Stimulated activated memory B cell treated with anti-CD40 and anti-IgM and Interleukin-4, amounts not matched to agents 10 μg/mL and 1 μg/mL and 100 μg/mL, for 72 hours (primary cell): Measurements from ENCODE around the gene DLG2.
"Not testable (repeated sequence)": the region's sequence is repeated elsewhere in the genome, so short reads cannot be mapped to it uniquely, and the experiment has no call there.

Experiments used
- ATAC-seq: fragments of 150-1000 bp; cut with Tn5 transposase; 2 replicates; pipeline ENCODE4 v1.10.0; 2021
- H3K27ac Mint-ChIP-seq: one replicate; pipeline ENCODE4 v1.8.0; 2022; ENCODE audit warnings: mild to moderate bottlenecking, mixed read lengths
- H3K27me3 Mint-ChIP-seq: one replicate; pipeline ENCODE4 v1.8.0; 2022; ENCODE audit warnings: mixed read lengths
- H3K36me3 Mint-ChIP-seq: one replicate; pipeline ENCODE4 v1.8.0; 2022; ENCODE audit warnings: mixed read lengths
- H3K4me1 Mint-ChIP-seq: one replicate; pipeline ENCODE4 v1.8.0; 2022; ENCODE audit warnings: mixed read lengths
- H3K4me3 Mint-ChIP-seq: one replicate; pipeline ENCODE4 v1.8.0; 2022; ENCODE audit warnings: mild to moderate bottlenecking, moderate library complexity, mixed read lengths
- H3K9me3 Mint-ChIP-seq: one replicate; pipeline ENCODE4 v1.8.0; 2022; ENCODE audit warnings: mixed read lengths

DLG2 gene

DNA sequence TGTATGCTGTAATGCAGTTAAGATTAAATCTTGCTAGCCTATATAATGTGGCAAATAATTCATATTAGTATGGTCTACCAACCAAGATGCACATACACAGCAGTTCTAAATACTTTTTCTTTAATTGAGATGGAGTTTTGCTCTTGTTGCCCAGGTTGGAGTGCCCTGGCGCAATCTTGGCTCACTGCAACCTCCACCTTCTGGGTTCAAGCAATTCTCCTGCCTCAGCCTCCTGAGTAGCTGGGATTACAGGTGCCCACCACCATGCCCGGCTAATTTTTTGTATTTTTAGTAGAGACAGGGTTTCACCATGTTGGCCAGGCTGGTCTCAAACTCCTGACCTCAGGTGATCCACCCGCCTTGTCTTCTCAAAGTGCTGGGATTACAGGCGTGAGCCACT, 27.2 kb upstream of the DLG2 start:
- H3K27me3 Mint-ChIP-seq, ATAC-seq, H3K4me3 Mint-ChIP-seq, H3K9me3 Mint-ChIP-seq, H3K27ac Mint-ChIP-seq: not testable (repeated sequence)
- Mint-ChIP-seq H3K4me1 (peaks cover 10% of the 10 kb centered on the region), H3K36me3 (peaks cover 23% of the 10 kb centered on the region)

- Mint-ChIP-seq H3K27me3 (no peaks in the 10 kb centered on the region), H3K9me3 (no peaks in the 10 kb centered on the region), H3K4me1 (peaks cover 9% of the 10 kb centered on the region), H3K4me3 (no peak overlapping the region), H3K27ac (no peak overlapping the region), H3K36me3 (peaks cover 22% of the 10 kb centered on the region)
- ATAC-seq = no peak
These were observed 25.8 kb upstream of the DLG2 start for GRCh38 chr11:85652786-85653447.

- no peak overlapping the region for H3K4me3 Mint-ChIP-seq
- no peaks in the 10 kb centered on the region for H3K27me3 Mint-ChIP-seq
- no peak for ATAC-seq
- H3K9me3 Mint-ChIP-seq = no peaks in the 10 kb centered on the region
- peaks cover 22% of the 10 kb centered on the region for H3K36me3 Mint-ChIP-seq
- H3K27ac Mint-ChIP-seq = no peak overlapping the region
- peaks cover 9% of the 10 kb centered on the region for H3K4me1 Mint-ChIP-seq
These were observed 24.0 kb upstream of the DLG2 start for GRCh38 chr11:85651118-85651517.

DNA sequence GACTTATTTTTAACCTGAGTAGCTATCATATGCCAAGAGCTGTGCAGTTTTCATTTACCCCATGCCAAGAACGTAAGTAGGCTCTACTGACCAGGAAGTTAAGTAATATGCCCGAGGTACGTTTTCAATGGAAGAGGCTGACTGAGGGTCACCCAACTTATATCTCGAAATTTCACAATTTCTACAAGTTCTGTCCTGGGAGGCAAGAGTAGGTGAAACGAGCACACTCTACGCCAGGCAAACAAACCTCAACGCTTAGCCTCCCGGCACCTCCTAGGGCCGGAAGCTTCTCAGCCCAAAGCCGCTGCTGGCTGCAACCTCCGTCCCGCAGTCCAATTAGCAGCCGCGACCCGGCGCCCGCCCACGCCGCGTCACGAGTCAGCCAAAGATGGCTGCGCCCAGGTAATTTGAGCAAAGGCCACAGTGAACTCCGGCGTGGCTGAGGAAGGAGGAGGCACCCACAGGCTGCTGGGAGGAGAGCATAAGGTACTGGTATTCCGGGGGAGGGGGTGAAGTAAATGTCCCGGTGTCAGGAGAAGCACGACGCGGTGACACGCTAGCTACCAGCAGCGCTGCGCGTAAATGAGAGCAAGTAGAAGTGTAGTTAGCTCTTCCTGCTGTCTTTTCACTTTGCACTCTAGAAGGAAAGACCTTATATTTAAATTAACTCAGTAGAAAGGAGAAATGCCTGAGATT, 20.6 kb upstream of the DLG2 start, which contains the start of gene TMEM126A:
TMEM126A (plus strand) TSS at position 364 of the 696 bp plus-strand sequence. CDS start 2,289 bp downstream, outside the sequence.
- Mint-ChIP-seq H3K9me3 (no peaks in the 10 kb centered on the region), H3K27ac (peak within 1 kb of the TSS; percentile 89), H3K36me3 (peaks cover 16% of the 10 kb centered on the region), H3K27me3 (peaks cover 7% of the 10 kb centered on the region), H3K4me1 (no peaks in the 10 kb centered on the region), H3K4me3 (peak within 1 kb of the TSS; percentile 90)
- ATAC-seq = peak; percentile 99

DNA sequence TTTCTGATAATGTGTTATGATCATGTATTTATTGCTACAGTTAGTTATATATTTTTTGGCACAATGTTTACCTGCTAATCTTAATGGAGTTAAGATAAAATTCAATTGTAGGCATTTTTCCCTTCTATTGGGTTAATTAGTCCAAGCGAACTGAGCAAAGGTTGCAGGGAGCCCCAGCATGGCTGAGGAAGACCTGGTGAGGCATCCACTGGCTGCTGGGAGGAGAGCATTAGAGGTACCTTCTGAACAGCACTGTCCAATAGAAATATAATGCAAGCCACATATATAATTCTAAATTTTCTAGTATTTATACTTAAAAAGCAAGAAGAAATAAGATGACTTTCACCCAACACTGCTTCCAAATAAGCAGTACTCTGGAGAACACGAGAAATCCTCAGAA, 19.9 kb upstream of the DLG2 start:
- Mint-ChIP-seq H3K4me1 (no peaks in the 10 kb centered on the region), H3K27me3 (peaks cover 14% of the 10 kb centered on the region), H3K4me3 (peak overlapping the region; percentile 90), H3K36me3 (peaks cover 11% of the 10 kb centered on the region), H3K27ac (peak overlapping the region; percentile 89), H3K9me3 (no peaks in the 10 kb centered on the region)
- ATAC-seq = no peak

- Mint-ChIP-seq H3K4me1 (no peaks in the 10 kb centered on the region), H3K27me3 (peaks cover 16% of the 10 kb centered on the region), H3K36me3 (peaks cover 10% of the 10 kb centered on the region), H3K4me3 (no peak overlapping the region), H3K9me3 (no peaks in the 10 kb centered on the region), H3K27ac (no peak overlapping the region)
- ATAC-seq = no peak
These were observed 16.1 kb upstream of the DLG2 start for GRCh38 chr11:85643191-85643614.

DNA sequence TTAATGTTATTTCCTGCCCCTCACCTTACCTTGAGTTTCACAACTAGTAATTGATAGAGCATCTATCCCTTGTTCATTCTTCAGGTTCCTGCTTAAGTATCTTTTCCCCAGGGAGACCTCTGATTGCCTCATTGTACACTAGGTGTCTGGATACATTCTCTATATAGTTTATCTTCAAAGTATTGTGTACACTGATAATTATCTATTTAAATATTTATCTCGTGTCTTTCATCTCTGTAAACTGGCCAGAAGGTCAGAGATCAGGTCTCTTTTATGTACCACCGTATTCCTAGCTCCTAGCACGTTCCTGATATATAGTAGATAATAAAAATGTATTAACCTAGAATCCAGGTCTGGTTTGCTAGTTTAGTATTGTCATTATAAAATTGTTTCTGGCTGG, 7.6 kb upstream of the DLG2 start:
- H3K27me3 Mint-ChIP-seq = no peaks in the 10 kb centered on the region
- H3K4me1 Mint-ChIP-seq = no peaks in the 10 kb centered on the region
- H3K36me3 Mint-ChIP-seq = peaks cover 31% of the 10 kb centered on the region
- no peak overlapping the region for H3K4me3 Mint-ChIP-seq
- no peaks in the 10 kb centered on the region for H3K9me3 Mint-ChIP-seq
- no peak for ATAC-seq
- no peak overlapping the region for H3K27ac Mint-ChIP-seq

DNA sequence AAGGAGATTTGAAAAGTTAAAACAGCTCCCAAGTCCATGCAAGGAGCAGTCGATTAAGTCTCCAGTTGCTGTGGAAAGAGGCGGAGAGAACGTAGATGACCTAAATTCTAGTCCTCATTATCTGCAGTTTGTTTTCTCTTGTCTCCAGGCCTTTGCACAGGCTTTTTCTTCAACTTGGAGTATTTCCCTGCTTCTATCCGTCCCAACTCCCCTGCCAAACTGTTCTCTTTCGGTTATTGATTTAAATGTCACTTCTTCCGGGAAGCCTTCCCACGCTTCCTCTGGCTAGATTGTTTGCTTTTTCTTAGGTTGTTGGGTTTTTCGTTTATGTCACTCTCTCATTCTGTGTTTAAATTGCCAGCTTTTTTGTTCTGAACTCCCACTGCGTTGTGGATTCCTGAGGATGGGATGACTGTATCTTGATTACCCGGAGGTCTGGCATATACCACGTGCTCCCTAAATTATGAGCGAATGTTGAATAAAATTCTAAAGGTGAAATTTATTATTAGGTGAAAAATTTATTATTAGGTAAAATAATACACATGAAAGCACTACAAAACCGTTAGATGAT, 1.7 kb upstream of the DLG2 start:
- Mint-ChIP-seq H3K9me3 (no peaks in the 10 kb centered on the region), H3K36me3 (peaks cover 6% of the 10 kb centered on the region), H3K27ac (peak overlapping the region; percentile 86), H3K27me3 (no peaks in the 10 kb centered on the region), H3K4me1 (peaks cover 26% of the 10 kb centered on the region), H3K4me3 (peak overlapping the region; percentile 93)
- no peak for ATAC-seq

DNA sequence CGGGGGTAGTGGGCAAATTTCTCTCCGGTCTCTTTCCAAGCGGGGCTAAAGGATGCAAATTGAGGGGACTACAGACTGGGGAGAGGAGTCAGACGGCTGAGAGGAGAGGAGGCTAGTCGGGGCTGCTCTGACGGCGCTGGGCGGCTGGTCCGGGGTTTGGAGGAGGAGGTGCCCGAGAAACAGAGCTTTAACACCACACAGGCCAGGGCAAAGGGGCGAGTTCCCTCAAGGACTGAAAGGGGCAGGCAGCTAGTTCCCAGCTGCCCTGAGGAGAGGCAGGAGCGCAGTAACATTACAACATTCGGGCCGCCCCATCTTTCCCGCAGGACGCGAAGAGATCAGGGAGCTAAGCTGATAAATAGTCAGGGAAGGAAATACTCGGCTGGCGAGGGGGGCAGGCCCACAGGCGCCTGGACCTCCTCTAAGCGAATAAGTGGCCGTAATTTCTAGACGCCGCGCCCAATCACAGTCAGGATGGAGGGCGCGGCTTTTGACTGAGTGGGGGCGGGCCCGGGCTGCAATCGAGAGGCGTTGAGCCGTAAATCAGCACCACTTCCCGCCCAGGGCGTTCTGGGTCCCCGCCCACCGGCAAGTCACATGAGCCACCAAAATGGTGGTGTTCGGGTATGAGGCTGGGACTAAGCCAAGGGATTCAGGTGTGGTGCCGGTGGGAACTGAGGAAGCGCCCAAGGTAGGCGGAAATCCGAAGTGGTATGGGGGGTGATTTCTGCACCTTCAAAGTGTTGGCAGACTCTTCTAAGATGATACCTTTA, 1.0 kb upstream of the DLG2 start, which contains the start of gene TMEM126B:
TMEM126B (plus strand) TSS at position 596 of the 773 bp plus-strand sequence; CDS start at position 611, 15 bp downstream.
- Mint-ChIP-seq H3K27me3 (no peaks in the 10 kb centered on the region), H3K4me3 (peak within 1 kb of the TSS; percentile 93), H3K36me3 (peaks cover 6% of the 10 kb centered on the region), H3K27ac (peak within 1 kb of the TSS; percentile 86), H3K4me1 (peaks cover 26% of the 10 kb centered on the region), H3K9me3 (no peaks in the 10 kb centered on the region)
- peak; percentile 100 for ATAC-seq

- H3K27ac Mint-ChIP-seq = no peak overlapping the region
These were observed 648 bp downstream of the DLG2 start for GRCh38 chr11:85626496-85626895.

GRCh38 chr11:85620256-85620655, 6.9 kb downstream of the DLG2 start:
- no peak for ATAC-seq
- Mint-ChIP-seq H3K36me3 (peaks cover 11% of the 10 kb centered on the region), H3K4me1 (peaks cover 7% of the 10 kb centered on the region), H3K27me3 (no peaks in the 10 kb centered on the region), H3K9me3 (no peaks in the 10 kb centered on the region), H3K4me3 (no peak overlapping the region), H3K27ac (no peak overlapping the region)

More at GRCh38 chr11:85626496-85626895, 648 bp downstream of the DLG2 start:
- ATAC-seq = no peak
- Mint-ChIP-seq H3K27me3 (no peaks in the 10 kb centered on the region), H3K9me3 (no peaks in the 10 kb centered on the region), H3K4me1 (peaks cover 26% of the 10 kb centered on the region), H3K36me3 (peaks cover 1% of the 10 kb centered on the region), H3K4me3 (no peak overlapping the region)

GRCh38 chr11:85619499-85619898, 7.6 kb downstream of the DLG2 start:
- peaks cover 11% of the 10 kb centered on the region for H3K36me3 Mint-ChIP-seq
- no peaks in the 10 kb centered on the region for H3K9me3 Mint-ChIP-seq
- no peak overlapping the region for H3K4me3 Mint-ChIP-seq
- no peaks in the 10 kb centered on the region for H3K4me1 Mint-ChIP-seq
- no peak for ATAC-seq
- no peaks in the 10 kb centered on the region for H3K27me3 Mint-ChIP-seq
- H3K27ac Mint-ChIP-seq = no peak overlapping the region

GRCh38 chr11:85611643-85612042, 15.5 kb downstream of the DLG2 start:
- H3K9me3 Mint-ChIP-seq, H3K27ac Mint-ChIP-seq, ATAC-seq, H3K36me3 Mint-ChIP-seq, H3K4me1 Mint-ChIP-seq, H3K27me3 Mint-ChIP-seq, H3K4me3 Mint-ChIP-seq: not testable (repeated sequence)

GRCh38 chr11:85609286-85609685, 17.9 kb downstream of the DLG2 start:
- not testable (repeated sequence) for ATAC-seq, H3K27ac Mint-ChIP-seq, H3K27me3 Mint-ChIP-seq, H3K36me3 Mint-ChIP-seq, H3K4me1 Mint-ChIP-seq, H3K4me3 Mint-ChIP-seq, H3K9me3 Mint-ChIP-seq

GRCh38 chr11:85608621-85609020, 18.5 kb downstream of the DLG2 start:
- not testable (repeated sequence) for H3K36me3 Mint-ChIP-seq, H3K27me3 Mint-ChIP-seq, H3K27ac Mint-ChIP-seq, H3K4me3 Mint-ChIP-seq, H3K4me1 Mint-ChIP-seq, ATAC-seq, H3K9me3 Mint-ChIP-seq
